NB4 (cell line): ENCODE measurements around the gene KRTAP5-7.
A peak's percentile ranks its signal among the peaks of the same experiment; 100 is the strongest.
"Not testable (repeated sequence)": the region's sequence is repeated elsewhere in the genome, so short reads cannot be mapped to it uniquely, and the experiment has no call there.

Experiments used
- DNase-seq: peaks from one replicate; pipeline ENCODE4 v3.0.0; 2010; ENCODE audit warnings: low read depth
- H3K4me3 ChIP-seq: one replicate; pipeline ENCODE4 v1.5.1; 2011; ENCODE audit warnings: mild to moderate bottlenecking, low read depth, low read length, moderate library complexity
- CTCF ChIP-seq: IDR thresholded peaks from one replicate; pipeline ENCODE4 v1.5.1; 2012; ENCODE audit warnings: low read depth, low read length
- MAX ChIP-seq: IDR thresholded peaks from 2 replicates; pipeline ENCODE4 v1.6.1; 2011; ENCODE audit warnings: low read depth, low read length
- MYC ChIP-seq: IDR thresholded peaks from 2 replicates; pipeline ENCODE4 v1.6.1; 2011; ENCODE audit warnings: low read depth, low read length
- POLR2A ChIP-seq: IDR thresholded peaks from 2 replicates; pipeline ENCODE4 v1.6.1; 2011; ENCODE audit warnings: mild to moderate bottlenecking; ENCODE audit not compliant: insufficient read length; ENCODE audit errors: extremely low read depth

Gene KRTAP5-7

GRCh38 chr11:71538666-71538990, 11.6 kb downstream of the KRTAP5-7 start:
- no peak for DNase-seq
- no peak overlapping the region for H3K4me3 ChIP-seq
- TF ChIP-seq MAX (no peak), POLR2A (no peak), MYC (no peak), CTCF (no peak)

- no peak for DNase-seq
- TF ChIP-seq MAX (no peak), MYC (no peak), CTCF (no peak)
- no peak overlapping the region for H3K4me3 ChIP-seq
Measured at GRCh38 chr11:71539017-71539416, 11.9 kb downstream of the KRTAP5-7 start.

GRCh38 chr11:71539971-71540370, 12.9 kb downstream of the KRTAP5-7 start:
- not testable (repeated sequence) for DNase-seq, H3K4me3 ChIP-seq

- not testable (repeated sequence) for H3K4me3 ChIP-seq, DNase-seq
Measured at GRCh38 chr11:71540521-71541304, 13.6 kb downstream of the KRTAP5-7 start.

GRCh38 chr11:71542382-71542781, 15.3 kb downstream of the KRTAP5-7 start:
- no peak for DNase-seq
- H3K4me3 ChIP-seq, result no peak overlapping the region
- no peak for TF ChIP-seq MAX
- no peak for TF ChIP-seq MYC
- no peak for TF ChIP-seq CTCF
- TF ChIP-seq POLR2A, result no peak

- no peak overlapping the region for H3K4me3 ChIP-seq
- TF ChIP-seq MYC (no peak), MAX (no peak), POLR2A (no peak), CTCF (no peak)
- DNase-seq, result peak; percentile 73
Measured at GRCh38 chr11:71542879-71543777, 16.1 kb downstream of the KRTAP5-7 start.
